A549 (cell line): ENCODE measurements around the gene GSTA4. TPM values are rescaled to one million over a fixed set of nuclear protein-coding genes. Genes with fewer than 3 reads are reported as not detected.

ENCODE experiments used
- ATAC-seq, 2 experiments: fragments of 200-7000 bp in 1 of 2; fragments of >200 bp in 1 of 2; cut with Nextera tagmentation in 1 of 2; cut with Tn5 transposase in 1 of 2; 3 replicates each; pipeline versions ENCODE4 v1.8.0 to v1.9.1; 2018 to 2020; ENCODE audit warnings: mild to moderate bottlenecking in 1 of 2, moderate library complexity in 1 of 2
- CTCF ChIA-PET: fragments of 300-600 bp; sonication (Branson Sonifier 250); formaldehyde crosslinking; extraction: SDS; loops from one replicate; lab custom pipeline; 2021; ENCODE audit warnings: antibody characterized with exemption, inconsistent platforms; lab: Yijun Ruan, JAX
- POLR2A ChIA-PET: fragments of 350-600 bp; formaldehyde crosslinking; extraction: SDS; loops from one replicate; lab custom pipeline; 2021; ENCODE audit warnings: antibody characterized with exemption, inconsistent platforms; lab: Yijun Ruan, JAX
- DNase-seq, 2 experiments: peaks; one replicate each; pipeline versions ENCODE4 v3.0.0 to v3.0.0-alpha.2; 2011 to 2016; ENCODE audit warnings: low read depth in 1 of 2, low spot score in 1 of 2
- FAIRE-seq: peaks from 2 replicates; lab custom pipeline; 2011; peaks lifted over from hg19 to GRCh38; lab: Jason Lieb, UNC
- H3K27ac ChIP-seq, 2 experiments: fragments of >200 bp; sonication (Bioruptor Twin); formaldehyde crosslinking; 3 replicates each; pipeline ENCODE4 v1.5.1; 2016 to 2017
- H3K4me1 ChIP-seq: fragments of >200 bp; sonication (Bioruptor Twin); formaldehyde crosslinking; 3 replicates; pipeline ENCODE4 v1.6.1; 2016
- H3K4me2 ChIP-seq: fragments of >200 bp; sonication (Bioruptor Twin); formaldehyde crosslinking; 3 replicates; pipeline ENCODE4 v1.6.1; 2016
- H3K4me3 ChIP-seq: fragments of >200 bp; sonication (Bioruptor Twin); formaldehyde crosslinking; 3 replicates; pipeline ENCODE4 v1.5.1; 2016
- H3K9me3 ChIP-seq: fragments of >200 bp; sonication (Bioruptor Twin); formaldehyde crosslinking; 3 replicates; pipeline ENCODE4 v1.6.1; 2016
- ATOH8 ChIP-seq: fragments of 250-450 bp; sonication (Bioruptor Pico); IDR thresholded peaks from 2 replicates; pipeline ENCODE4 v1.5.0; 2020; ENCODE audit warnings: low read depth, mild to moderate bottlenecking, moderate library complexity
- BCL3 ChIP-seq: fragments of >200 bp; sonication (Bioruptor Twin); formaldehyde crosslinking; IDR thresholded peaks from 3 replicates; pipeline ENCODE4 v1.6.1; 2016
- CHD4 ChIP-seq: fragments of 200-600 bp; sonication (generic); IDR thresholded peaks from 2 replicates; pipeline ENCODE4 v1.6.1; 2016; ENCODE audit warnings: antibody characterized with exemption, mild to moderate bottlenecking, borderline replicate concordance
- ELK1 ChIP-seq: fragments of 150-350 bp; IDR thresholded peaks from 2 replicates; pipeline ENCODE4 v1.6.1; 2014; ENCODE audit warnings: low read depth, mild to moderate bottlenecking, low read length
- FOSB ChIP-seq: fragments of 250-450 bp; sonication (Bioruptor Pico); IDR thresholded peaks from 2 replicates; pipeline ENCODE4 v1.5.0; 2020; ENCODE audit warnings: mild to moderate bottlenecking, moderate library complexity
- FOXS1 ChIP-seq: fragments of 250-450 bp; sonication (Bioruptor Pico); IDR thresholded peaks from 2 replicates; pipeline ENCODE4 v1.5.0; 2020; ENCODE audit warnings: mild to moderate bottlenecking, moderate library complexity
- HOXB13 ChIP-seq: fragments of 250-450 bp; sonication (Bioruptor Pico); IDR thresholded peaks from 2 replicates; pipeline ENCODE4 v1.5.0; 2020; ENCODE audit warnings: low read depth, mild to moderate bottlenecking, moderate library complexity
- KDM1A ChIP-seq: fragments of 200-600 bp; sonication (generic); IDR thresholded peaks from 2 replicates; pipeline ENCODE4 v1.6.1; 2016; ENCODE audit warnings: low read depth, mild to moderate bottlenecking
- KDM5A ChIP-seq: fragments of 200-600 bp; sonication (generic); IDR thresholded peaks from 2 replicates; pipeline ENCODE4 v1.6.1; 2016; ENCODE audit warnings: antibody characterized with exemption, mild to moderate bottlenecking
- MAFK ChIP-seq: fragments of 450-650 bp; IDR thresholded peaks from 2 replicates; pipeline ENCODE4 v1.6.1; 2014; ENCODE audit not compliant: partially characterized antibody
- MAX ChIP-seq: IDR thresholded peaks from 2 replicates; pipeline ENCODE4 v1.6.1; 2012
- MAZ ChIP-seq: fragments of 150-350 bp; IDR thresholded peaks from 2 replicates; pipeline ENCODE4 v1.6.1; 2014; ENCODE audit warnings: antibody characterized with exemption, low read depth, low read length, borderline replicate concordance
- NFE2L2 ChIP-seq: fragments of 150-350 bp; conservative IDR thresholded peaks from 2 replicates; pipeline ENCODE4 v1.6.1; 2014; ENCODE audit warnings: low read length
- NR3C1 ChIP-seq: fragments of >200 bp; sonication (Bioruptor Twin); formaldehyde crosslinking; IDR thresholded peaks from 3 replicates; pipeline ENCODE4 v1.6.1; 2017
- POLR2A ChIP-seq: IDR thresholded peaks from 2 replicates; pipeline ENCODE4 v1.6.1; 2012; ENCODE audit warnings: mild to moderate bottlenecking, low read length
- RAD21 ChIP-seq, 2 experiments: fragments of >200 bp in 1 of 2; sonication (Bioruptor Twin) in 1 of 2; formaldehyde crosslinking in 1 of 2; IDR thresholded peaks in 1 of 2; conservative IDR thresholded peaks in 1 of 2; 2 replicates in 1 of 2; 3 replicates in 1 of 2; pipeline ENCODE4 v1.6.1; 2012 to 2018; ENCODE audit warnings: inconsistent platforms in 1 of 2
- RCOR1 ChIP-seq: fragments of 150-350 bp; IDR thresholded peaks from 2 replicates; pipeline ENCODE4 v1.6.1; 2014; ENCODE audit warnings: antibody characterized with exemption, low read length, low read depth
- SREBF2 ChIP-seq: fragments of 450-650 bp; IDR thresholded peaks from 2 replicates; pipeline ENCODE4 v1.6.1; 2014; ENCODE audit warnings: mild to moderate bottlenecking, moderate library complexity
- ZC3H11A ChIP-seq: fragments of 450-650 bp; IDR thresholded peaks from 2 replicates; pipeline ENCODE4 v1.6.1; 2014; ENCODE audit warnings: antibody characterized with exemption, mild to moderate bottlenecking
- ZFP36 ChIP-seq: fragments of 450-650 bp; IDR thresholded peaks from 2 replicates; pipeline ENCODE4 v1.6.1; 2014; ENCODE audit warnings: borderline replicate concordance; ENCODE audit not compliant: partially characterized antibody
- ZNF302 ChIP-seq: fragments of 250-450 bp; sonication (Bioruptor Pico); IDR thresholded peaks from 2 replicates; pipeline ENCODE4 v1.9.0; 2021; ENCODE audit warnings: inconsistent platforms, mild to moderate bottlenecking, moderate library complexity
- WGBS: methylation state at CpG from one replicate; pipeline ENCODE4 v1.1.6; 2017; ENCODE audit errors: missing lambda C conversion rate; 5-methylcytosine and 5-hydroxymethylcytosine counted together
- polyA plus RNA-seq, 4 experiments: library from polyadenylated mRNA; depleted of rRNA in 3 of 4; stranded (reverse); fragments of >200 nt; fragmentation: RNase III in 1 of 4; extraction: RNeasy Plus Mini Kit Qiagen cat#74134 plus additional on column Dnase treatment in 1 of 4; gene quantifications; 2 replicates in 3 of 4; 3 replicates in 1 of 4; pipeline ENCODE4 v1.2.3, GENCODE V29; 2011 to 2017

The GSTA4 gene
- polyA plus RNA-seq, 2 of the 4 experiments (the other 2 are of a cell fraction), result 12.6 to 30.6 TPM

- ChIA-PET POLR2A (no interaction called here), CTCF (interaction anchor here (1.1 to 2.9 kb wide), 2 partner anchors 13 to 145 kb away, joined by 3 to 10 read pairs; partner anchors contain the start of gene GSTA4)
- DNase-seq (no peak), FAIRE-seq (no peak), ATAC-seq (no peak)
- H3K4me3 ChIP-seq, result no peak overlapping the region
- no peak overlapping the region for H3K4me2 ChIP-seq
- TF ChIP-seq POLR2A (no peak), MAFK (peak; percentile 60)
- H3K4me1 ChIP-seq, result no peaks in the 10 kb centered on the region
- H3K9me3 ChIP-seq, result no peaks in the 10 kb centered on the region
- H3K27ac ChIP-seq, result no peak overlapping the region
Observed at GRCh38 chr6:52981222-52981900, 13.7 kb downstream of the GSTA4 start.

GRCh38 chr6:52976591-52977035, 18.5 kb downstream of the GSTA4 start:
- FAIRE-seq, result no peak
- H3K9me3 ChIP-seq, result no peaks in the 10 kb centered on the region
- DNase-seq, result no peak
- no peak for TF ChIP-seq NR3C1
- TF ChIP-seq KDM5A, result no peak
- no peak for TF ChIP-seq ZC3H11A
- TF ChIP-seq ATOH8, result no peak
- no peak for TF ChIP-seq RCOR1
- no peak for TF ChIP-seq HOXB13
- no peak for TF ChIP-seq SREBF2
- TF ChIP-seq MAX, result no peak
- no peak for TF ChIP-seq MAFK
- TF ChIP-seq RAD21 (conservative IDR thresholded peaks at IDR 0.05 in 1 of 2, IDR thresholded peaks at IDR 0.05 in 1 of 2), result no peak
- no peak for TF ChIP-seq KDM1A
- TF ChIP-seq MAZ, result no peak
- no peak for TF ChIP-seq ELK1
- TF ChIP-seq FOXS1 (CRISPR knock-in tag), result no peak
- no peak overlapping the region for H3K4me3 ChIP-seq
- no peak overlapping the region for H3K4me2 ChIP-seq
- WGBS, result 72% methylated on average over 3 of the region's 3 CpGs
- CTCF ChIA-PET, result no interaction called here
- H3K27ac ChIP-seq, result no peak overlapping the region
- no peaks in the 10 kb centered on the region for H3K4me1 ChIP-seq
- no peak for ATAC-seq
- POLR2A ChIA-PET, result no interaction called here

GRCh38 chr6:52976149-52976548, 18.9 kb downstream of the GSTA4 start:
- no peaks in the 10 kb centered on the region for H3K9me3 ChIP-seq
- no peak overlapping the region for H3K27ac ChIP-seq
- FAIRE-seq (no peak), ATAC-seq (no peak), DNase-seq (no peak)
- WGBS, result 69% methylated on average over 4 of the region's 4 CpGs
- no peak for TF ChIP-seq ZNF302 (CRISPR knock-in tag)
- no peak for TF ChIP-seq BCL3
- no peak for TF ChIP-seq NFE2L2
- no peak for TF ChIP-seq FOSB
- no peak for TF ChIP-seq HOXB13
- no peak for TF ChIP-seq NR3C1
- no peak for TF ChIP-seq CHD4
- no peak for TF ChIP-seq ZFP36
- ChIA-PET CTCF (no interaction called here), POLR2A (no interaction called here)
- no peak overlapping the region for H3K4me3 ChIP-seq
- H3K4me2 ChIP-seq, result no peak overlapping the region
- no peaks in the 10 kb centered on the region for H3K4me1 ChIP-seq
